GM12875 (cell line): Measurements from ENCODE around the gene F7.

Source experiments
- H3K4me3 ChIP-seq: one replicate; pipeline ENCODE4 v1.5.1; 2011; ENCODE audit warnings: low read depth, low read length, control low read depth
- TF ChIP-seq, protein P1 (sequence below): IDR thresholded peaks from 2 replicates; pipeline ENCODE4 v1.5.1; 2011; ENCODE audit warnings: low read depth, mild to moderate bottlenecking, control low read depth, inconsistent platforms, low read length, moderate library complexity, borderline replicate concordance; ENCODE audit not compliant: insufficient read depth

Gene F7

DNA sequence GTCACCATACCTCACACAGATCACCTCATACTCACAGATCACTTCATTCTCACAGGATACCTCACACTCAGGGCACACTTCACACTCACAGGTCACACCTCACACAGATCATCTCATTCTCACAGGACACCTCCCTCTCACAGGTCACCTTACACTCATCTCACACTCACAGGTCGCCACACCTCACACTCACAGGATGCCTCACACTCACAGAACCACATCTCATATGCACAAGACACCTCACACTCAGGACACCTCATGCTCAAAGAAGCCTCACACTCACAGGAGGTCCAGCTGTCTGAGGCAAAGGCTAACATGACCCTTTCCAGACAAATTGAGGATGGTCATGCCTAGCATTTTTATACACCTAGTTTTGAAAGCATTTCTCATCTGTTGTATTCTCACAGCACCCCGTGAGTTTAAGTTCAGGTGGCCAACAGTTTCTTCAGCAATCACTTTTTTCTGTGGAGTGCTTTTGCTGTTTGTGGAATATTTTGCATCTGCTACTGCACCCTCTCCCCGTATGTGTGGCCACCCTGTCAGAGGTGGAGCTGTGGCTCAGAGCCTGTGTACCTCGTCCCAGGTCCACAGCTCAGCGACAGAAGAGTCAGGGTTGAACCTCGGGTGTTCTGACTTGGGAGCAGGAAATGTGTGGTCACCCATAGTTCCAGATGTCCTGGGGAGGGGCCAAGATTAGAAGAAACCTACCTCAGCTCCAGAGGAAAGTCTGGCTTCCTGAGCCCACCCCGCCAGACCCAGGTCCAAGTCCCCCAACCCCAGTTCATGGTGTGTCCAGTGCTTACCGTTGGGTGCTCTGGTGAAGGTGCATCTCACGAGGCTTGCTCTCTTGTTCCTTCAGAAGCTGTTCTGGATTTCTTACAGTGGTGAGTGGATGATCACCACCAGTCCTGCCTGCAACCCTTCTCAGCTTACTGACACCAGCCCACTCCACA is 7.6 kb downstream of the F7 start:
- H3K4me3 ChIP-seq, result no peak overlapping the region
- TF ChIP-seq, protein P1, sequence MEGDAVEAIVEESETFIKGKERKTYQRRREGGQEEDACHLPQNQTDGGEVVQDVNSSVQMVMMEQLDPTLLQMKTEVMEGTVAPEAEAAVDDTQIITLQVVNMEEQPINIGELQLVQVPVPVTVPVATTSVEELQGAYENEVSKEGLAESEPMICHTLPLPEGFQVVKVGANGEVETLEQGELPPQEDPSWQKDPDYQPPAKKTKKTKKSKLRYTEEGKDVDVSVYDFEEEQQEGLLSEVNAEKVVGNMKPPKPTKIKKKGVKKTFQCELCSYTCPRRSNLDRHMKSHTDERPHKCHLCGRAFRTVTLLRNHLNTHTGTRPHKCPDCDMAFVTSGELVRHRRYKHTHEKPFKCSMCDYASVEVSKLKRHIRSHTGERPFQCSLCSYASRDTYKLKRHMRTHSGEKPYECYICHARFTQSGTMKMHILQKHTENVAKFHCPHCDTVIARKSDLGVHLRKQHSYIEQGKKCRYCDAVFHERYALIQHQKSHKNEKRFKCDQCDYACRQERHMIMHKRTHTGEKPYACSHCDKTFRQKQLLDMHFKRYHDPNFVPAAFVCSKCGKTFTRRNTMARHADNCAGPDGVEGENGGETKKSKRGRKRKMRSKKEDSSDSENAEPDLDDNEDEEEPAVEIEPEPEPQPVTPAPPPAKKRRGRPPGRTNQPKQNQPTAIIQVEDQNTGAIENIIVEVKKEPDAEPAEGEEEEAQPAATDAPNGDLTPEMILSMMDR, result no peak

DNA sequence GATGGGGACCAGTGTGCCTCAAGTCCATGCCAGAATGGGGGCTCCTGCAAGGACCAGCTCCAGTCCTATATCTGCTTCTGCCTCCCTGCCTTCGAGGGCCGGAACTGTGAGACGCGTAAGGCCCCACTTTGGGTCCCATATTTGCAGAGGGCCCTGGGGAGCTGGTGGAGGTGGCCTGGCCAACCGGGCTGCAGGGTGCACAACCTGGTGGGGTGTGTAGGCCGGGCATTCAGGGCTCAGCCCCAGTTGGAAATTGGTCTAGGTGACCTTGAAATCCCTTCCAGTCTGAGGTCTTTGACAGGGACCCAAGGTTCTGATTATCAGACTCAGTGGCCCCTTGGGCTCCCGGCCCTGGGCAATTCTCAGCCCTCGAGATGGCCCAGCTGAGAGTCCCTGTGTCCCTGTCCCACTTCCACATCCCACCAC is 8.3 kb downstream of the F7 start:
- no peak overlapping the region for H3K4me3 ChIP-seq
- TF ChIP-seq, protein P1, result no peak

DNA sequence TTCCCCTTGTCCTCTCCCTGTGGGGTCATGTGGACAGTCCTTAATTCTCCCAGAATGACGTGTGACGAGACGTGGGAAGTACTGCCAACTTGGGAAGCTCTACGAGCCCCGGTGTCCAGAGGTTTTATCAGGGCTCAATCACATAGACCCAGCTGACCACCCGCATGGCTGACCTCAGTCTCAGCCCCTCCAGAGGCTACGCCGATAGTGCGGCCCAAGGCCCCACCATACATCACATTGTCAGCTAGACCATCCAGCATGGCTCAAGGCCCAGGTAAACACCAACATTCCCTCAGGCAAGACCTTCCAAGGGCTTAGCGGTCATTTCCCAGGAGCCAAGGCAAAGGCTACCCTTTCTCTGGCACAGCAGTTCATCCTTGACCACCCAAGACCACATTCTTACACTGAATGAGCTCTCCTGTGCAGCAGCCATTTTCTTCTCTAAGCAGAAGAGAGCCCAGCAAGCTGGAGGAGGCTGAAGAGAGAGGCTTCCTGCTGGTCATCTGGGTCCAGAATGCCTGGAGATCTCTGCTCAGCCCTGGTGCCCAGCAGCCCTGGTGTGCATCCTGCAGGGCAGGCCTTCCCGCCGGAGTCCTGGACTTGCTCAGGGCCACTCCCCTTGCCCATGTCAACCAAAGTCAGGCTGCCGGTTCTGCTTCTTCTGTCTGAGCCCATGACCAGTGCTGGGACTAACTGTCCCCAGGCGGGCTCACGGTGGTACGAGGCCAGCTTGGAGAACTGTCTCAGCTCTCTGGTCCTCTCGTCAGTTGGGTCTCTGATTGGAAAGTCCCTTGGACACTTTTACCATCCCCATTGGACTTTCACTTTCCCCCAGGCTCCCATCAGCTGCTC is 9.1 kb downstream of the F7 start:
- TF ChIP-seq, protein P1, result no peak
- no peak overlapping the region for H3K4me3 ChIP-seq

DNA sequence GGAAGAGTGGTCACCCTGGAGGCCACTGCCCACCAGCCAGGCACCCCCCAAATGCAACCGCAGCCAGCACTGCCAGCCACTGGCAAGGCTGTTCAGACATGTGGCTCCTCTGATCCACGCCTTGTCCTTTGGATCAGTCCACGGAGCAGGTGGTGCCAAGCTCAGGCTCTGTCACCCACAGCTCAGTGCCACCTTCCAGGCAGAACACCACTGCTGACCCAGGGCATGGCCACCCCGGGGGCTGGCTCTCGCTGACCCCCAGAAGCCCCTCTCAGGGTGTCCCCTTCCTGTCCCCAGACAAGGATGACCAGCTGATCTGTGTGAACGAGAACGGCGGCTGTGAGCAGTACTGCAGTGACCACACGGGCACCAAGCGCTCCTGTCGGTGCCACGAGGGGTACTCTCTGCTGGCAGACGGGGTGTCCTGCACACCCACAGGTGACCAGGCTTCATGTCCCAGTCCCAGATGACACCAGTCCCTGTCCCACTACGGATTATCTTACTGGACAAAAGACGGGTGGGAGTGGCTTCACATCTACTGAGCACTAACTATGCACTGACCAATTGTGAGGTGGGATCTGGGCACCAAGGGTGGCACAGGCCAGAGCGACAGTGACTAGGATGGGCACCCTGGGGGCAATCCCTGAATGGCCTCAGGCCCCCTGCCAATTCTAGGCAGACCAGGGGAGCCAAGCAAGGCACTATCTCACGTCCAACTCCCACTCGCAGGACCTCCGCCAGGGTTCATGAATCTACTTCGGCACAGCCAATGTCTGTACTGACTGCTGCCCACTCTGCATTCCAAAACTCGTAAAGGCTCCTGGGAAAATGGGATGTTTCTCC is 10.0 kb downstream of the F7 start:
- no peak overlapping the region for H3K4me3 ChIP-seq
- TF ChIP-seq, protein P1, result no peak

DNA sequence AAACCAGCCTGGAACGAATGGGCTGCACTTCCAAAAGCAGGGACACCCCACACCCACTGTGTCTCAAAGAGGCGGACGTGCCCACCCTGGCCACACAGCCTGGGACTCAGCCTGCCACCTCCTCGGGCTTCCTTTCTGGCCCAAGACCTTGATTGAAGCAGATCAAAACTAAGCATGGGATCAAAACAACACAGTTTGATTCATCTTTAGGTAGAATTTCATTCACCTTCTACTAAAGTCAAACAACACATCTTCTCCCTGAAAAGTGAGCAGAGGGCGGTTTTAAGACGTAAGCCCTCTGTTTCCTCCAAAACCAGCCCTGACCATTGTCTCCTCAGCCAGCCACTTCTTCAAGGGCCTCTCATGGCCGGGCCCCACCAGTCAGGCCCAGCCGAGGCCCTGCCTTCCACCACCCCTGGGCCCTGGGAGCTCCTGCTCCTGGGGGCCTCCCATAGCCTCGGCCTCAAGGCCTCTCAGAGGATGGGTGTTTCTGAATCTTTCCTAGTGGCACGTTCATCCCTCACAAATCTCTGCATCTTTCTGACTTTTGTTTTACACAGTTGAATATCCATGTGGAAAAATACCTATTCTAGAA is 10.7 kb downstream of the F7 start:
- TF ChIP-seq, protein P1, result no peak
- H3K4me3 ChIP-seq, result no peak overlapping the region

DNA sequence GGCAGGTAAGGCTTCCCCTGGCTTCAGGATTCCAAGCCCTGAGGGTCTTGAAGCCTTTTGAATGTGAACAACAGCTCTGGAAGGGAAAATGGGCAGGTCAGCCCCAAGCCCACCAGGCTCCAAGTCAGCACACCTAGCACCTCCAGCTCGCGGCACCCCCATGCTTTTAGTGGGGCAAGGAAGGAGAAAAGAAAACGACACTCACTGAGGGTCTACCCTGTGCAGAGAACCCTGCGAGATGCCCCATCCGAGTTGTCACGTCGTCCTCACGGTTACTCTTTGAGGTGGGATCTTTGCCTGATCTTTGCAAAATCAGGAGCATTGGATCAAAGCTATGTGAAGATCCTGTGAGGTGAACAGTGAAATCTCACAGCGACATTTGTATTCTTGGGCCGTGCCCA is 11.3 kb downstream of the F7 start:
- TF ChIP-seq, protein P1, result no peak
- H3K4me3 ChIP-seq, result no peak overlapping the region
